IMR-90 (cell line): ENCODE data around the gene TAS2R4. TPM values are rescaled to one million over a fixed set of nuclear protein-coding genes. Genes with fewer than 3 reads are reported as not detected.
"Not testable (repeated sequence)": the region's sequence is repeated elsewhere in the genome, so short reads cannot be mapped to it uniquely, and the experiment has no call there.

Experiments
- ATAC-seq: fragments of 200-7000 bp; cut with Tn5 transposase; 2 replicates; pipeline ENCODE4 v1.9.1; 2020; ENCODE audit warnings: low read depth, mild to moderate bottlenecking, moderate library complexity
- BruUV-seq: library from RNA; stranded (reverse); fragments of 400-500 nt; replicated peaks from 2 replicates; lab custom pipeline; 2021; lab: Mats Ljungman, UMichigan
- CTCF ChIA-PET: fragments of 300-600 bp; formaldehyde crosslinking; extraction: SDS; loops from one replicate; lab custom pipeline; 2021; ENCODE audit warnings: antibody characterized with exemption; lab: Yijun Ruan, JAX
- POLR2A ChIA-PET: fragments of 300-600 bp; sonication (Branson Sonifier 250); formaldehyde crosslinking; loops from one replicate; lab custom pipeline; 2022; ENCODE audit warnings: antibody characterized with exemption; ENCODE audit not compliant: unreplicated experiment; lab: Charles Lee
- DNase-seq: peaks from one replicate; pipeline ENCODE4 v3.0.0; 2013
- H2AFZ ChIP-seq: replicated peaks from 2 replicates; pipeline ENCODE3; 2013; ENCODE audit warnings: low read length, mild to moderate bottlenecking; ENCODE audit not compliant: poor library complexity
- H2AK5ac ChIP-seq: 2 replicates; pipeline ENCODE4 v1.6.1; 2013; ENCODE audit warnings: low read depth, low read length, inconsistent platforms
- H2AK9ac ChIP-seq: replicated peaks from 2 replicates; pipeline ENCODE3; 2013; ENCODE audit warnings: mild to moderate bottlenecking, low read depth, low read length, moderate library complexity; ENCODE audit not compliant: poor library complexity
- H2BK120ac ChIP-seq: 2 replicates; pipeline ENCODE4 v1.6.1; 2013; ENCODE audit warnings: low read depth, low read length, inconsistent platforms
- H2BK15ac ChIP-seq: 3 replicates; pipeline ENCODE4 v1.6.1; 2013; ENCODE audit warnings: low read depth, low read length, inconsistent platforms
- H2BK20ac ChIP-seq: 2 replicates; pipeline ENCODE4 v1.6.1; 2013; ENCODE audit warnings: low read depth, mild to moderate bottlenecking, inconsistent platforms, low read length, moderate library complexity
- H2BK5ac ChIP-seq: 2 replicates; pipeline ENCODE4 v1.6.1; 2013; ENCODE audit warnings: mild to moderate bottlenecking, low read depth, low read length, inconsistent platforms; ENCODE audit not compliant: poor library complexity, severe bottlenecking
- H3K14ac ChIP-seq: replicated peaks from 2 replicates; pipeline ENCODE4 v1.6.1; 2013; ENCODE audit warnings: low read depth, low read length, inconsistent platforms
- H3K18ac ChIP-seq: 2 replicates; pipeline ENCODE4 v1.6.1; 2013; ENCODE audit warnings: low read depth, low read length, control low read depth
- H3K23ac ChIP-seq: 2 replicates; pipeline ENCODE4 v1.6.1; 2013; ENCODE audit warnings: low read depth, low read length, inconsistent platforms
- H3K27ac ChIP-seq: 2 replicates; pipeline ENCODE4 v1.5.1; 2013; ENCODE audit warnings: mild to moderate bottlenecking, control low read depth, low read length; ENCODE audit not compliant: insufficient read depth
- H3K27me3 ChIP-seq: 2 replicates; pipeline ENCODE4 v1.6.1; 2013; ENCODE audit warnings: low read length; ENCODE audit not compliant: control insufficient read depth, insufficient read depth
- H3K36me3 ChIP-seq: 2 replicates; pipeline ENCODE4 v1.6.1; 2013; ENCODE audit warnings: low read length, mixed read lengths; ENCODE audit not compliant: control insufficient read depth, insufficient read depth
- H3K4ac ChIP-seq: 2 replicates; pipeline ENCODE4 v1.6.1; 2013; ENCODE audit warnings: low read depth, low read length, inconsistent platforms
- H3K4me1 ChIP-seq: 2 replicates; pipeline ENCODE4 v1.6.1; 2013; ENCODE audit warnings: low read length, mixed read lengths; ENCODE audit not compliant: control insufficient read depth, insufficient read depth
- H3K4me2 ChIP-seq: 2 replicates; pipeline ENCODE4 v1.6.1; 2013; ENCODE audit warnings: low read depth, mild to moderate bottlenecking, control low read depth, low read length, moderate library complexity
- H3K4me3 ChIP-seq: 2 replicates; pipeline ENCODE4 v1.5.1; 2013; ENCODE audit warnings: low read depth, mild to moderate bottlenecking, control low read depth, low read length, moderate library complexity; ENCODE audit not compliant: insufficient read depth
- H3K56ac ChIP-seq: 2 replicates; pipeline ENCODE4 v1.6.1; 2013; ENCODE audit warnings: low read length, inconsistent platforms; ENCODE audit not compliant: insufficient read depth; ENCODE audit errors: extremely low read depth
- H3K79me1 ChIP-seq, 2 experiments: 2 replicates each; pipeline ENCODE4 v1.6.1; 2013; ENCODE audit warnings: low read length in 2 of 2, inconsistent platforms in 1 of 2, low read depth in 1 of 2
- H3K9ac ChIP-seq: 2 replicates; pipeline ENCODE4 v1.6.1; 2013; ENCODE audit warnings: low read depth, low read length, control low read depth
- H3K9me1 ChIP-seq: 2 replicates; pipeline ENCODE4 v1.6.1; 2013; ENCODE audit warnings: low read length, inconsistent platforms; ENCODE audit not compliant: insufficient read depth
- H3K9me3 ChIP-seq: 2 replicates; pipeline ENCODE4 v1.6.1; 2013; ENCODE audit warnings: low read length; ENCODE audit not compliant: control insufficient read depth, insufficient read depth
- H4K20me1 ChIP-seq: 2 replicates; pipeline ENCODE4 v1.6.1; 2013; ENCODE audit warnings: low read length, inconsistent platforms; ENCODE audit not compliant: insufficient read depth
- H4K5ac ChIP-seq: 2 replicates; pipeline ENCODE4 v1.6.1; 2013; ENCODE audit warnings: mild to moderate bottlenecking, low read depth, low read length, control low read depth
- H4K8ac ChIP-seq, 2 experiments: 2 replicates each; pipeline ENCODE4 v1.6.1; 2013; ENCODE audit warnings: low read depth in 2 of 2, low read length in 2 of 2, control low read depth in 1 of 2, inconsistent platforms in 1 of 2
- H4K91ac ChIP-seq: 2 replicates; pipeline ENCODE4 v1.6.1; 2013; ENCODE audit warnings: low read depth, low read length, inconsistent platforms; ENCODE audit not compliant: insufficient read depth
- WGBS, 2 experiments: methylation state at CpG; one replicate each; pipeline versions ENCODE4 v1.1.5 to v1.1.7; 2013; ENCODE audit warnings: missing lambda C conversion rate in 2 of 2; ENCODE audit not compliant: insufficient read length in 1 of 2; ENCODE audit errors: extremely low coverage in 2 of 2; 5-methylcytosine and 5-hydroxymethylcytosine counted together
- dilution Hi-C: fragments of 300-500 bp; cut with HindIII; formaldehyde crosslinking; loops from one replicate; pipeline ENCODE4 v1.14.3; 2018; ENCODE audit warnings: low sequenced_read_pairs; ENCODE audit not compliant: unreplicated experiment
- in situ Hi-C: fragments of 300-500 bp; cut with MboI; formaldehyde crosslinking; loops from 3 replicates; pipeline ENCODE4 v1.14.3; 2019; ENCODE audit warnings: low sequenced_read_pairs, inconsistent platforms, mixed read lengths
- intact Hi-C: fragments of 100-400 bp; cut with micrococcal nuclease; formaldehyde crosslinking; loops from 2 replicates; pipeline ENCODE4 v1.10.0; 2022
- polyA plus RNA-seq, 3 experiments: library from polyadenylated mRNA; depleted of rRNA; stranded (reverse); fragments of >200 nt; gene quantifications; 2 replicates each; pipeline ENCODE4 v1.2.3, GENCODE V29; 2012; ENCODE audit warnings: low replicate concordance in 1 of 3
- total RNA-seq: library from RNA; depleted of rRNA; stranded (reverse); fragments of >200 nt; gene quantifications from 2 replicates; pipeline ENCODE4 v1.2.3, GENCODE V29; 2012

The TAS2R4 gene
- total and polyA plus RNA-seq, 2 of the 4 experiments (the other 2 are of a cell fraction): 0.14 to 0.18 TPM

GRCh38 chr7:141770083-141770583, 6.3 kb upstream of the TAS2R4 start:
- H3K56ac ChIP-seq, ATAC-seq, H4K91ac ChIP-seq, BruUV-seq, DNase-seq, intact Hi-C loops, H3K36me3 ChIP-seq, H3K27ac ChIP-seq, POLR2A ChIA-PET, in situ Hi-C loops, H4K8ac ChIP-seq, H3K27me3 ChIP-seq, H3K4me3 ChIP-seq, H2AFZ ChIP-seq, H2BK5ac ChIP-seq, H3K14ac ChIP-seq, H4K20me1 ChIP-seq, H3K79me1 ChIP-seq, H3K9me3 ChIP-seq, dilution Hi-C loops, H3K4ac ChIP-seq, H3K18ac ChIP-seq, H2BK20ac ChIP-seq, H3K4me1 ChIP-seq, H4K5ac ChIP-seq, H2AK5ac ChIP-seq, H2AK9ac ChIP-seq, H3K9ac ChIP-seq, H2BK120ac ChIP-seq, H3K23ac ChIP-seq, H2BK15ac ChIP-seq, H3K4me2 ChIP-seq, H3K9me1 ChIP-seq: not testable (repeated sequence)
- CTCF ChIA-PET: interaction anchor here (0.7 kb wide), 1 partner anchor 16 kb away, joined by 3 read pairs; no protein-coding TSS in a partner anchor
- WGBS, 2 experiments: no CpG with 5 or more reads among the region's 3 CpGs
